ENCODE results near the gene MAML3.

DNA sequence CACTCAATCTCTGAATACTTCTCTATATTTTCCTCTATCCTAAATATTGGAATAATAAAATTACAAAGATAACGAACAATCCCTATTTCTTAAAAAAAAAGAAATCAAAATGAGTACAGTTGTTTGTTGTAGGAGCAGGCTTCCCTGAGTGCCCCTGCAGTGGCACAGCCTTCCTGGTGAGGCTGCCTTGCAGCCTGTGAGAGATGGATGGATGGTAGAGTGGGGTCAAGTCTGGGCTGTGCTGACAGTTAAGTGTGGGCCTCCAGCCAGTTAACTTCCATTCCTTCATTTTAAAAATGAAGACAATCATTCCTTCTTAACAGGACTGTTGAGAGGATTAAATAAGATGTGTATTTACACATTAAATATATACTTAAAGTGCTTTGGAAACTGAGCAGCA lies 351.5 kb downstream of the MAML3 start:
- TF ChIP-seq, protein P1, sequence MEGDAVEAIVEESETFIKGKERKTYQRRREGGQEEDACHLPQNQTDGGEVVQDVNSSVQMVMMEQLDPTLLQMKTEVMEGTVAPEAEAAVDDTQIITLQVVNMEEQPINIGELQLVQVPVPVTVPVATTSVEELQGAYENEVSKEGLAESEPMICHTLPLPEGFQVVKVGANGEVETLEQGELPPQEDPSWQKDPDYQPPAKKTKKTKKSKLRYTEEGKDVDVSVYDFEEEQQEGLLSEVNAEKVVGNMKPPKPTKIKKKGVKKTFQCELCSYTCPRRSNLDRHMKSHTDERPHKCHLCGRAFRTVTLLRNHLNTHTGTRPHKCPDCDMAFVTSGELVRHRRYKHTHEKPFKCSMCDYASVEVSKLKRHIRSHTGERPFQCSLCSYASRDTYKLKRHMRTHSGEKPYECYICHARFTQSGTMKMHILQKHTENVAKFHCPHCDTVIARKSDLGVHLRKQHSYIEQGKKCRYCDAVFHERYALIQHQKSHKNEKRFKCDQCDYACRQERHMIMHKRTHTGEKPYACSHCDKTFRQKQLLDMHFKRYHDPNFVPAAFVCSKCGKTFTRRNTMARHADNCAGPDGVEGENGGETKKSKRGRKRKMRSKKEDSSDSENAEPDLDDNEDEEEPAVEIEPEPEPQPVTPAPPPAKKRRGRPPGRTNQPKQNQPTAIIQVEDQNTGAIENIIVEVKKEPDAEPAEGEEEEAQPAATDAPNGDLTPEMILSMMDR (IDR thresholded peaks at IDR 0.05), result no peak
- no peak for TF ChIP-seq POLR2A (IDR thresholded peaks at IDR 0.05)

All from uterus (tissue), 2 donors.